GM23248 (cell line): ENCODE measurements around the gene ARHGAP45.

Experiments used
- EZH2 ChIP-seq: fragments of 200-600 bp; sonication (generic); IDR thresholded peaks from 2 replicates; pipeline ENCODE4 v1.6.1; 2018; ENCODE audit warnings: antibody characterized with exemption, mild to moderate bottlenecking; ENCODE audit not compliant: insufficient read depth, poor library complexity, severe bottlenecking
- EZH2phosphoT487 ChIP-seq: fragments of 200-600 bp; sonication (generic); IDR thresholded peaks from 2 replicates; pipeline ENCODE4 v1.6.1; 2018; ENCODE audit warnings: antibody characterized with exemption, moderate library complexity, mild to moderate bottlenecking, low read depth; ENCODE audit not compliant: insufficient read depth

- TF ChIP-seq EZH2phosphoT487 (no peak), EZH2 (no peak)
Observed at GRCh38 chr19:1037621-1038064, 29.3 kb upstream of the ARHGAP45 start.
